Cerebellar nuclear complex (tissue), 1 donor: ENCODE results near the gene SMAP1.

Source experiments
- DNase-seq, 2 experiments: peaks; one replicate each; lab custom pipeline; 2025; lab: John Stamatoyannopoulos, UW

SMAP1 gene

GRCh38 chr6:70843328-70843918 is 175.7 kb downstream of the SMAP1 start:
- no peak for DNase-seq

GRCh38 chr6:70844301-70844700 is 176.6 kb downstream of the SMAP1 start:
- DNase-seq: no peak

GRCh38 chr6:70846207-70846835 is 178.6 kb downstream of the SMAP1 start:
- DNase-seq: no peak

- no peak for DNase-seq
These were observed 179.7 kb downstream of the SMAP1 start for GRCh38 chr6:70847106-70848084.

GRCh38 chr6:70849348-70850069 is 181.8 kb downstream of the SMAP1 start:
- no peak for DNase-seq

- DNase-seq: no peak
These were observed 185.1 kb downstream of the SMAP1 start for GRCh38 chr6:70852667-70853246.

GRCh38 chr6:70857387-70858077 is 189.8 kb downstream of the SMAP1 start:
- no peak for DNase-seq

GRCh38 chr6:70860045-70860444 is 192.4 kb downstream of the SMAP1 start:
- peak in 1 of 2 experiments; percentile 32 for DNase-seq

- DNase-seq: no peak
These were observed 193.2 kb downstream of the SMAP1 start for GRCh38 chr6:70860920-70861319.

GRCh38 chr6:70863343-70863742 is 195.7 kb downstream of the SMAP1 start:
- DNase-seq: no peak

- DNase-seq: no peak
These were observed 196.7 kb downstream of the SMAP1 start for GRCh38 chr6:70864401-70864800.

GRCh38 chr6:70872469-70872868 is 204.8 kb downstream of the SMAP1 start:
- no peak for DNase-seq

- DNase-seq: no peak
These were observed 206.7 kb downstream of the SMAP1 start for GRCh38 chr6:70874181-70874913.

- DNase-seq: no peak
These were observed 211.8 kb downstream of the SMAP1 start for GRCh38 chr6:70879496-70879895.

GRCh38 chr6:70884074-70884983 is 216.6 kb downstream of the SMAP1 start:
- peak in 1 of 2 experiments; percentile 45 for DNase-seq

GRCh38 chr6:70886071-70886470 is 218.4 kb downstream of the SMAP1 start:
- no peak for DNase-seq

- DNase-seq: no peak
These were observed 219.0 kb downstream of the SMAP1 start for GRCh38 chr6:70886661-70887060.

- DNase-seq: no peak
These were observed 221.6 kb downstream of the SMAP1 start for GRCh38 chr6:70889270-70889669.

- no peak for DNase-seq
These were observed 226.3 kb downstream of the SMAP1 start for GRCh38 chr6:70894001-70894400.
